NCI-H2171 (cell line): Measurements from ENCODE around the gene FDX1.
A peak's percentile ranks its signal among the peaks of the same experiment; 100 is the strongest.

ENCODE experiments used
- DNase-seq: peaks from one replicate; lab custom pipeline; 2025; lab: John Stamatoyannopoulos, UW

Gene FDX1

DNA sequence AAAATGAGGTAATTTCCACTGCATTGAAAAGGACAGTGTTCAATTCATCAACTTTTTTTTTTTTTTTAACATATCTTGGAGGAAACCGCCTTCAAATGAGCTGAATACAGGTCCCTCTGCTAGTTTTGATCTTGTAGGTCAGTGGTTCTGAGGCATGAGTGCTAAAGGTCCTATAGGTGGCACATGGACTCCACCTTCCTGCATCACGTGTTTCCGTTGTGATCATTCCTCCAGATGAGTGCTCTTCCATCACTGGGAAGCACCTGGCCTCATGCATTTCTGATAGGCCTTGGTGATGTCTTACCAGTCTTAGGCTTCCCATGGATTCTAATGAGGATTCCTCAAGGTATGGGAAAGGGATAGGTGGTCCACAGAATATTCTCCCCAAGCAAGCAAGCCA is 37.8 kb downstream of the FDX1 start:
- no peak for DNase-seq

DNA sequence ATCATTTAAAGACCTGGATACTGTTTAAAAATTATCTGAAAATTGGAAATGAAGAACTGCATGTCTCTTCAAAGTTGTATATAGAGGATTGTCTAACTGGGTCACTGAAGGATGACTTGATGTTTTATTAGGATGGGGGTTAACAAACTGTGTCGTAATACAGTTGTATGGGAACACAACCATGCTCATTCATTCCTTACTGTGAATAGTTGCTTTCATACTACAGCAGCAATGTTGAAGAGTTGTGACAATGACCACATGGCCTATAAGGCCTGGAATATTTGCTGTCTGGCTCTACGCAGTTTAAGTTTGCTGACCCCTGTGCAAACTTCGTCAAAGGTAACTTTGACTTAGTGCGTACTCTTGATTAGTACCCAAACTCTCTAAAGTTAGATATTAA is 38.4 kb downstream of the FDX1 start:
- no peak for DNase-seq

DNA sequence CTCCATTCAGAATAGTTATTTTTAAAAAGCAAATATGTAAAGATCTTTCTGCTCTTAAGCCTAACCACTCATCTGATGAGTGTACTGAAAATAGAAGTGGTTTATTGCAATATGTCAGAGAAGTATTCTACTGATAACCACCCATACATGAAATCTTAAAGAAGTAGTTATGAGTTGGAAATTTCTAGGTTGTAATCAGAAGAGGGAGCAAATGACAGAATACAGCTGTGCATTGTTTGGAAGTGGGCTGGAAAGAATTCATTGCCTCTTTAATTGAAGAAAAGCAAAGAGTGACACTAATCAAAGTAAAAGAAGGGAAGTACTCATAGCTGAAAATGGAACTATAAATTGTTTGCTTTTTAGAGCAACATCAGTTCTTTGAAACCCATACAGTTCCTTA is 39.4 kb downstream of the FDX1 start:
- no peak for DNase-seq

DNA sequence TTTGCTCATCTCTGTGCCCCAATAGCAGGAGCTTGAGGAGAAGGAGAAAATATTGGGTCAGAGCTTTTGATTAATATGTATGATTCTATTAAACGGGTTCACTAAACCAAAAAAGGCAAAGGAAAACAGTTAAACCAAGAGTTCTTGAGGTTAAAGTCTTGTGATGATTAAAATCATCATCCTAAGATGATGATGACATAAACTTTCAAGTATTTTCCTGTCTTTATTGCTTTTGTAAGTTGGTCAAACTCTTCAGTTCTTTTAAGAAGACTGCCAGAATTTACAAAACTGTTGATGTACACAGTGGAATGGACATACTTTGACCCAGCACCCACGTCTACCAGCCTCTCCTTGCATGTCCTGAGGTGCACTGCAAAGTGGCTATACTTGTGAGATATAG is 41.0 kb downstream of the FDX1 start:
- DNase-seq = no peak

DNA sequence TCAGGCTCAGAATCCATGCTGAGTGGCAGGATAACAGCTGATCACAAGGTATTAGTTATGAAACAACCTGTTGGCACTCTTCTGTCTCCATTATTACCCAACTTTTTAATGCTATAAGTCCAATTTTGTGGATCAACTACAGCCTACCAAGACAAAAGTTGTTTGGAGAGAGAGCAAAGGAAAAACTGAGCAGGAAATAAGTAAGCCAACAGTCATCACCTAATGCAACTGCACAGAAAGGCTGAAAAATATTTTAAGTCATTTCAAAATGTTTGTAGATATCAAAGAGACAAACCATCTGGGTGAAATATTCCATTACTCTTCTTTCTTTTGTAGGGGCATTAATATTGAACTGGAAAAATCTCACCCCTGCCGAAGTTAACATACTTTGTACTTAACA is 41.6 kb downstream of the FDX1 start:
- no peak for DNase-seq

DNA sequence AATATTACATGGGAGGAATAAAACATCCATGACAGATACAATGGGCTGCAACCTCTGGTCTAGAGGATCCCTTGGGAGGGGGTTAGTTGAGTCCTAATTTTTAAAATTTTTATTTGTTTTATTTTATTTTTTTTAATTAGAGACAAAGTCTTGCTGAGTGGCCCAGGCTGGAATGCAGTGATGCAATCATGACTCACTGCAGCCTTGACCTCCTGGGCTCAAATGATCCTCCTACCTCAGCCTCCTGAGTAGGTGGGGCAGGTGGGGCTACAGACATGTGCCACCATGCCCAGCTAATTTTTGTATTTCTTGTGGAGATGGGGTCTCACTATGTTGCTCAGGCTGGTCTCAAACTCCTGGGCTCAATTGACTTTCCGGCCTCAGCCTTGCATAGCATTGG is 43.1 kb downstream of the FDX1 start:
- no peak for DNase-seq

DNA sequence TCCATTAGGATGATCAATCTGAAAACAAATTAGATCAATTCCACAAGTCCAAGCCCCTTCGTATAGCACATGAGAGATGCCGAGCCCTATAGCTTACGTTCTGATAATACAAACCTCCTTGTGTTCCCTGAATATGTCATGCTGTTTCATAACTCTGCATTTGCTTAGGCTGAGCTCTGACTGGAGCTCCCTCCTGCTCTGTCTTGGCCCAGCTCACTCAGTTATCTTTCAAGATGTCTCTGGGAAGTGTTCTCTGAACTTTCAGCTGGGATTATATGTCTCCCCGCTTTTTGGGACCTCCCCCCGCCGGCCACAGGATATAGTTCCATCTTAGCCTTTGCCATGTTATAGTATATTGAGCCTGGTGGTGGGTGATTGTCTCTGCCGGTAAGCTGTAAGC is 44.0 kb downstream of the FDX1 start:
- DNase-seq = no peak

DNA sequence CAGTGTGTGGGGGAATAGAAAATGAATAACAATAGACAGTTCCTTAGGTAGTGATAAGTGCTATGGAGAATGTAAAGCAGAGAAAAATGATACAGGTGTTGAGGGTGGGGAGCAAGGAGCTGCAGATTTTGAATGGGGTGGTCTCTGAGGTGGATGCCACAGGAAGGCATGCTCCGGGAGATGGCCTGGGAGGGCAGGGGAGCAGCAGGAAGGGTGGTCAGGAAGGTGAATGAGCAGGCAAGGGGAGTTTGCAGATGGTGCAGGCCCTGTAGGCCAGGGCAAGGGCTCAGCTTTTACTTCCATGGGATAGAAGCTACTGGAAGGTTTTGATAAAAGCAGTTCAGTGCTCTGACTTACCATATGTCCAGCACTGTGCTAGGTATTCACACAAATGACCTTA is 44.8 kb downstream of the FDX1 start:
- no peak for DNase-seq

DNA sequence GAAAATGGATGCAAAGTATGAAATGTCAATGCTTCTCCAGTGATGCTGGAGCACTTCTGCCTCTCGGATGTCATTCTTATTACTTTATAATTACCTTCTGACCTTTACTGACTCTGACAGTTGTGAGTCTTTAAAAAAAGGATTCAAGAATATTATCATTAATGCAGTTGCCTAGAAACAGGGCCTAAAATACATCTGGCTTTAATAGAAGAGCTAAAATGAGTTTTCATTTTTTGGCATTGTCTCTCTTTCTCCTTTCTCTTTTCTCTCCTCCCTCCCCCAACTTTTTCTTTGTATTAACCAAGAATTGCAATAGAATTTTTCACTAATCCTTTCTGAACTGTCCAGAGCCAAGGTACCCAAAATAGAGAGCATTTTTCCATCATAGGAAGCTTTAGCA is 45.9 kb downstream of the FDX1 start:
- DNase-seq = no peak

DNA sequence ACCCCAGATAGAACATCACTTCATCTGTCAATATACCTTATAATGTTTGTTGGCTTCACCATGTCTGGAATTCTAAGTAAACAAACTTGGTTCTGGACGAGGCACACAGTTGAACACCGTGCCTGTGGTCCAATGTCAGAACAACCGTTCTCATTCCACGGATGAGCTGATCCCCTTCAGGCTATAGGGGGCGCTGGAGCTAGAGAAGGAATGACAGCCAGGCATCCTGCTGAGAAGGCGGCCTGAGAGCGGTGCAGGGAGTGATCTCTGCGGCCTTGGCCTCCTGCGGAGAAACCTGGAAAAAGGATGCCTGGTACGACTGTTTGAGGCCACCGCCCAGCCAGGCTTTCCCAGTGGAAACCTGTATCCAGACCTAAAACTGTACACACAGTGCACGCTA is 48.7 kb downstream of the FDX1 start:
- DNase-seq = no peak

DNA sequence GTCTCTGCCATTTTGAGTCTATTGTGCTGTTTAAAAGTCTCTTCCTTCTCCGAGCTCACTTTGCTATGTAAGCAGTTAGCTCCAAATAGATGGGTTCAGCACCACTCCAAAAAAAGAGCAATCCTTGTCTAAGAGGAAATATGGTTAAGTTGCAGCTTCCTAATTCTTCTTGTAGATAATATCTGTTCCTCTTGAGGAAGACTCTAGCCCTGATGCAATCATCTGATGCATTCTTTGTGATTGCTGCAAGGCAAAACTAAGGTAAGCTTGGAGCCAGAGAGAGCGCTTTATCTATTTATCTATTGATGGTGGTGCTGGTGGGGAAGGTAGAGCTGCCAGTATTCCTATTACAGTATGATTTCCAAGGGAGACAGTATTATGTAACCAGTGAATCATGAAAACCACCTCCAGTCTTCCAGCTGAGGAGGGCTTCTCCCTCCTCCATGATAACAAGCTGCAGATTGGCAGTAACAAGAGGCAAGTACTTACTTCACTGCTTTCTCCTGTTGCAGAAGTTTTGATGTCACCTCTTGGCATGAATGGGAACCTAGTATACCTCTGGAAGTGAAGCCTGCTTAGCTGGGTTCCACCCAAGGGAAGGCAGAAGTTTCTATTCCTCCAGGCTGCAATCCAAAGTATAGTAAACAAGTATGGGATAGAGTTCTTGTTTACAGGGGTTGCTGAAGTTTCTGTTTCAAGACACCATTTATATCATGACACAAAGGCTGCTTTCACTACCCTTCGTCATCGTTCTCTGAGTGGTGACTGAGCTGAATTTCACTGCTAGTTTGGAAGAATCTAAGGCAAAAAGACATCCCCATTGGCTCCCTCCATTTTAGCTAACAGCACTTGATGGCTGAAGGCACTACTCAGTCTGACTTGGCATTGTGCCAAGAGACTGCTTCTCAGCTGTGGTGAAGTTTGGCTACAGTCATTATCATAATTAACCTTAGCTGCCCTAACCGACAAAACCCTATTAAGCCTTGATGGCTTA is 49.7 kb downstream of the FDX1 start:
- DNase-seq = peak; percentile 28

DNA sequence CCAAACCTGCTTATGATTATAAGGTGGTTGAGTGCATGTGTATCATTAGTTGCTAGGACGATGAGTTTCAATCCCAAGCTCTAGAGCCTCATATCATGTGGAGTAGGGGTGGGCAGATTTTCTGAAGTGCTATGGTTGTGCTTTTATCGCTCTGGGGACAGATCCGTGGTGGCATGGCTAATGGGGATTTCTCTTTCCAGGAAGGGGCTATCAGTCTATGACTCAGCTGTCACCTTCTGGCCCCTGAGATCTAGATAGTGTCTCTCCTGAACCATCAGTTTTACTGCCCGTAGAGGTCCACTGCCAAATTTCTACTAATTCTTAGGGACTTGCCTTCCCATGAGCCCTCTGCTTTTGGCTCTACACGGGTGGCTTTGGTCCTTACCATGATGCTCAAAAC is 51.8 kb downstream of the FDX1 start:
- no peak for DNase-seq

DNA sequence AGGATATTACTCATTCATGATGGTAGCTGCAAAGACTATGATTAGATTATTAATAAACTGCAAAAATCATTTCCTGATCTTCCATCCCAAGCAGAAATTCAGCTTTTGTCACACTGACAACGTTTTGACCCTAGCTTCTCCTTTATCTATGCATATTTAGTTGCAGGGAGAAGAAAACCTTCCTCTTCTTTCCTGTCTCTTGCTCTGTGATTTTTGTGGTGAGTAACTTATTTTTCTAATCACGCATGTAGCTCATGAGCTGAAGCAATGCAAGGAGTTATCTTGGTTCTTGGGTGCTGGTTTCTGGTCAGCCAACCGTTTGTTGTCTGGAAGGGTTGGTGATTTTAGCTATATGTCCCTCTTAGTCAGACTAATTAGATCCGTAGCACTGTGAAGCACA is 56.4 kb downstream of the FDX1 start:
- no peak for DNase-seq

DNA sequence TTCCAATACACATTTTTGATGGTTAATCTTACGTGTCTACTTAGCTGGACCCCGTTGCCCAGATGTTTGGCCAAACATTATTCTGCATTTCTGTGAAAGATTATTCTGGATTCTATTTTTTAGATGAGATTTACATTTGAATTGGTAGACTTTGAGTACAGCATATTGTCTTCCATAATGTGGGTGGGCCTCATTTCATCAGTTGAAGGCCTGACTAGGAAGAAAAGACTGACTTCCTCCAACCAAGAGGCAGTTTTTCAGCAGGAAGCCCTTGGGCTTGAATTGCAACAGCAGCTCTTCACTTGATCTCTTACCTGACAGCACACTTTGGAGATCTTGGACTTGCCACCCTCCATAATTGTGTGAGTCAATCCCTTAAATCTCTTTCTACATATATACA is 58.7 kb downstream of the FDX1 start:
- no peak for DNase-seq

DNA sequence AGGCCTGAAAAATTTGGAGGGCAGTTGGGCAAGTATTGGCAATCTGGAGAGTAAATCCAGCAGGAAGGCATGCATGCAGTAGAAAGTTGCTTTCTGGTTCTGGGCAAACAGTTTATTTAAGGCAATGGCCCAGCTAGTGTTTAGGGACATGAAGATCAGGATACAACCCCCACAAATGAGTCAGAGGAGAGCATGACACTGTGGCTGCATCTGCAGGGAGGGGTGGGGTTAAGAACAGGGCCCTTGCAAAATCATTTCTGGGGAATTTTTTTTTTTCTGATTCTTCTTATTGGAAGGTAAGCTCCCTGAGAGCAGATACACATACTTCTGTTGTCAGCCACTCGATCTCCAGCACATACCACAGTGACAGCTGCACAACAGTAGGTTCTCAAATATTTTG is 61.1 kb downstream of the FDX1 start:
- DNase-seq = no peak

DNA sequence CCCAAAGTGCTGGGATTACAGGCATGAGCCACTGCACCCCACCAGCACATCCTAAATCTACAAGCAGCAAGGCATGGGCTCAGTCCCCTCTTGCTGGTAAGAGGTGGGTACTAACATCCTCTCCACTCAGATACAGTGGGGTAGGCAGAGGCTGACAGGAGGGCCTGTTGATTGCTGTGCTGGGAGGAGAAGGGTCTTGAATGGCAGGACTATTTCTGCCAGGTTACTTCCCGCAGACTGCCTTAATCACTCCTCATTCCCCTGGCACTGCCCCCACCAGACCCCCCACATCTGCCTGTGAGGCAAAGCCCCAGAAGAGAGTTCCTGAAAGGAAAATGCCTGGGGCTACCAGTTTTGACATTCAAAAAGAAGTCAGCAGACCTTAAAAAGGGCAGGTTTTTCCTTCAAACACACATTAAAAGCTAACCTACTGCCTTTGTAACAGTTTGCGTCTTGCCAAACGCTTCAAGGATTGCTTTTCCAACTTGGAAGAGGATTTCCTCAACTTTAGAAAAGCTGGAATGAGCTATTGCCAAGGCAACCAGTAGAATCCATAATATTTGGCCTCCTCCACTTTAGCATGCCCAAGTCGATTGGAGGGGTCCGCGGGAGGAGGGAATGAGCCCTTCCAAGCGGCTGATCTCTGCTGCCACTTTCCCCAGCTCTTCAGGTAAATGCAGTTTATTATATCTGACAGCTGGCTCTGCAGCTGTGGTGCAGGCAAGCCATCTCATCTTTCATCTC is 62.0 kb downstream of the FDX1 start:
- peak; percentile 63 for DNase-seq

DNA sequence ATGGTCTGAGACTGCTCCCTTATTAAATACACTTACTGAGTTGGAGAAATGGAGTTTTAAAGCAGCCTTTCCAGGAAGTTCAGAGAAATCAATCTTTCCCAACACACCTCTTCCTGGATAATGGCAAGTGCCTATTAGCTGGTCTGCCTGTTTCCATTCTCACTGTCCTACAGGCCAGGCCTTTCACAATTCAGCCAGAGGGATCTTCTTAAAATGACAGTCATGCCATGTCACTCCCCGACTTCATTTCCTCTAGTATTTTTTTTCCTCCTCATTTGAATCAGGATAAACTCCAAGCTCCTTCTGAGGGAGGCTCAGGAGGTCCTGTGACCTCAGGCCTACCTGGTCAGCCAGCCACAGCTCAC is 62.6 kb downstream of the FDX1 start:
- no peak for DNase-seq

DNA sequence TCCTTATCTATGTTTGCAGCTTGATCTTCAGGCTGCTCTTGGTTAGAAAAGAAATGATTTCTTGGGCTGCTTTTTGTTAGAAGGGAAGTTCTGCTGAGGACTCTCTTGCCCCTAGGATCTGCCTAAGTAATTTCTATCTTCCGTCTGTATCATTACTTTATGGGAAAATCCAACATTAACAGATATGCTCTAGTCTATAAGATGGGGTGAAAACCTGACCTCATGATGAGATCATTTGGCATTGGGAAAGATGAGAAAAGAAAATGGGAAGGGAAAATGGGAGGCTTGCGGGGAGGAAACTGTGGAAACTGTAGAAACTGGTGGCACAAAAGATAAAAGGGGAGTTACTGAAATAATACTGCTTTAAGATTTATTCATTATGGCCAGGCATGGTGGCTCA is 63.6 kb downstream of the FDX1 start:
- DNase-seq = no peak

DNA sequence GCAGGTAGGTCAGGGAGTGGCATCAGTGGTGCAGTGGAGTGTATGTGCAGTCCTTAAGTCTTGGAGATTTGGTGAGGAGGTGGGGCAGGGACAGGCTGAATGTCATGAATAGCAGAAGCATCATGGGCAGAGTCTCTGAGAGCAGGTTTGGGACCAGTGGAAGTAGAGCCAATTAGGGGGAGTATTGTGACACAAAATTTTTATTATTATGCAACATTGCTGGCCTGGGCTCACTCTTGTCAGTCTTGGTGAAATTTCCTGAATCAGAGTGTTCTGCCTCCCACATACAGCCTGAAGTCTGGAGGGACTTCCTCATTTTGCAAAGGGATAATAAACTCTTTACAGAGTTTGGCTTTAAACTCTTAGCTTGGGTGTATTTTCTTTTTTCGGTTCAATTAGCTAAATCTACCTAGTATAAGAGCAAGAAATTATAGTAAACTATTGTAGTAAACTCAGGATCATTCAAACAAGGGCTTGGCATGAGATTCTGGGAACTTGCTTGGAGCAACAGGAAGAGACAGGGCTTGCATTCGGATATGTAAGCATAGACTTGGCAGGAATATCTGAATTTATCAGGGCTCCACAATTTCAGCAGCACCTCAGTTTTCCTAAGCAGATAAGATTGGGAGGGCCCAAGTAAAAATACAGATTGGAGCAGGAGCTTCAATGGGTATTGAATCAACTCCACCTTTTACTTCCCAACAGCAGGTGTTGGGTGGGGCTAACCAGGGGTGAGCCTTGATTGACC is 67.7 kb downstream of the FDX1 start:
- no peak for DNase-seq

DNA sequence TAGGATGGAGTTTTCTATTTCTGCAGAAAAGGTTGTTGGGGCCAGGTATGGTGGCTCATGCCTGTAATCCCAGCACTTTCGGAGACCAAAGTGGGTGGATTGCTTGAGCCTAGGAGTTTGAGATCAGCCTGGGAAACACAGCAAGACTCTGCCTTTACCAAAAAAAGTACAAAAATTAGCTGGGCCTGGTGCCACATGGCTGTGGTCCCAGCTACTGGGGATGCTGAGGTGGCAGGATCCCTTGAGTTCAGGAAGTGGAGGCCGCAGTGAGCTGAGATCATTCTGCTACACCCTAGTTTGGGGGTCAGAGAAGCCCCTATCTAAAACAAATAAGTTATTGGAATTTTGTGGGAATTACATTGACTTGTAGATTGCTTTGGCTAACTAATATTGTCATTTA is 71.7 kb downstream of the FDX1 start:
- no peak for DNase-seq

DNA sequence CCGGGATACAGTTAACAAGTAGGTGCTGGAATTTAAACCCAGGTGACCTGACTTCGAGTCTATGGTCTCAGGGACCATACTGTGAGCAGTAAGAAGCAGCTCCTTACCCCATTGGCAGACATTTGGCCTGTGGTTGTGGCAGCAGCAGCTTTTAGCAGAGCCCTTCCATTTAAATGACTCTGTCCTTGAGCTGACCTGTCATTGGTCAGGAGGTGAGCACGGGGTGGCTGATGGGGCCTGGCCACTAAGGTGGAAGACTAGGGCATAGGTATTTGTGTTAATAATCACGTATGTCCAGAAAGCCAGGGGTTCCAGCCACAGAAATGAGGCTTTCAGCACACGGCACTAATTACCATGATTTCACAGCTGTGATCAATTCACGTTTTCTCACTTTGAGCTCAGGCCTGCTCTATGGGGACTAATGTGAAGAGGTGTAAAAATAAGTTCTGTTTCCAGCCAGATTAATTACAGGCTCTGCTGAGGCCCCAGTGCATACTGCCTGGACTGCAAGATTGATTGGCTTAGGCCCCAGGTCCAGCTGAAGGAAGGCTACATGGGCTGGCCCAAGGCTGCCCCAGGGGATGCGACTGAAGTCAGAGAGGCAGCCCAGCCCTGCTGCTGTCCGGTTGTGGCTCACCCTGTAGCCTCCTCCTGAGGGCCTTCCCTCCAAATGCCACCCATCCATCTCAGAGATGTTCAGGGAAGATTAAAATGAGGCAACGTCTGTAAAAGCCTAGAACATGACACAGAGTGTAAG is 76.0 kb downstream of the FDX1 start:
- DNase-seq = no peak

DNA sequence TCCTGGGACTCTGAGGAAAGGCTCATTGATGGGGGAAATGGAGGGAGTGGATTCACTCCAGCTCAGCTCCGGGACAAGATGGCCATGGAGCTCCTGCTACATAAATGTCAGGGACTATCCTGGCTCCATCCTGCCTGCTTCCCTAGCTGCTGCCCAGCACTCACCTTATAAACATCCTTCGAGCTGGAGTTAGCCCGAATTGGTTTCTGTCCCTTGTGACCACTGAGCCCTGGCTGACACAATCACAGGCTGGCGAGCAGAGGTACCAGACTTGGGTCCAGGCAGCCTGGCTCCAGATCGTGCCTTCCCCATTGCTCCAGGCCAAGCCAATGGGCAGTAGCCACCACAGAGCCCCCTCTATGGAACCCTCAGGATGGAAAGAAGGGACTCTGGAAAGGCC is 77.6 kb downstream of the FDX1 start:
- DNase-seq = no peak
